ENCODE results near the gene PDE11A.

PDE11A gene

DNA sequence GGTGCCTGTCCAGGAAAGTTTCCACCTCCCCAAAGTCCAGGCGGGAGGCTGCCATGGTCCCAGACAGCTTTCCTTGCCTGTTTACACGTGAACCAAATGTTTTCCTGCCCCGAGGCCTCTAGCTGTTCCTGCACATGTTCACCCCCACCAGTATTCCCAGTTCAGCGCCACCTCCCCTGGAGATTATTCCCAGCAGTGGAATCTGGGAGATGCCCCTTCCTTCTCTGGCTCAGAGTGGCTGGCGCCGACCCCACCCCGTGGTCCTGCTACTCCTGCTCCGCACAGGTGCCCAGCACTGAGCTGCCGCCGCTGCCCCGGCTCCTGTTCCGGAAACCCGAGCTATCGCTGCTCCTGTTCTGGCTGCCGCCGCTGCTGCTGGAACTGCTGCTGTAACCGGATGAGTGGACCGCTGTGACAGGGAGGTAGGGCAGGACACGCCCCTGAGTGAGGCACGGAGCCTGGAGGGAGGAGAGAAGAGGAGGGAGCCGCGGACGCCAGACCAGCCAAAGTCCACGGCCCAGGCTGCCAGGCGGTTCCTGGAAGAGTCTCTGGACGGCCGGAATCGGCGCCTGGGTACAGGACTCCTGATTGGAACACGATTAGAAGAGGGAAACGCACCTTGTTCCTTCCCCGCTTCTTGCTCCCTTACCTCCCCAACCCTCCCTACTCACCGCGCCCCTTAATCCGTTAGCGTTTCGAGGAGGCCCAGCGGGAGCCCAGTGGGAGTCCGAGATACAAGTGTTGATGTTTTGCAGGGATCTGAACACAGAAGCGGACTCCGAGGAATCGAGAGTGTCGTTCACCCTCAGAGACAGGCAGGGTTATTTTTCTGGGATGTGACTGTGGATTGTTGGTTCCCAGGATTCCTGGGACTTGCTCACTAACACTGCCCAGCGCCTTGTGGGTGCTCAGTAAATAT is at the start of gene PDE11A:
TSS of gene PDE11A (minus strand) at position 395 of the 919 bp plus-strand sequence. CDS start at position 55, 340 bp downstream.
- peak; percentile 23 for DNase-seq (ENCODE audit: extremely low read depth, low read depth)
- TF ChIP-seq, protein P1, sequence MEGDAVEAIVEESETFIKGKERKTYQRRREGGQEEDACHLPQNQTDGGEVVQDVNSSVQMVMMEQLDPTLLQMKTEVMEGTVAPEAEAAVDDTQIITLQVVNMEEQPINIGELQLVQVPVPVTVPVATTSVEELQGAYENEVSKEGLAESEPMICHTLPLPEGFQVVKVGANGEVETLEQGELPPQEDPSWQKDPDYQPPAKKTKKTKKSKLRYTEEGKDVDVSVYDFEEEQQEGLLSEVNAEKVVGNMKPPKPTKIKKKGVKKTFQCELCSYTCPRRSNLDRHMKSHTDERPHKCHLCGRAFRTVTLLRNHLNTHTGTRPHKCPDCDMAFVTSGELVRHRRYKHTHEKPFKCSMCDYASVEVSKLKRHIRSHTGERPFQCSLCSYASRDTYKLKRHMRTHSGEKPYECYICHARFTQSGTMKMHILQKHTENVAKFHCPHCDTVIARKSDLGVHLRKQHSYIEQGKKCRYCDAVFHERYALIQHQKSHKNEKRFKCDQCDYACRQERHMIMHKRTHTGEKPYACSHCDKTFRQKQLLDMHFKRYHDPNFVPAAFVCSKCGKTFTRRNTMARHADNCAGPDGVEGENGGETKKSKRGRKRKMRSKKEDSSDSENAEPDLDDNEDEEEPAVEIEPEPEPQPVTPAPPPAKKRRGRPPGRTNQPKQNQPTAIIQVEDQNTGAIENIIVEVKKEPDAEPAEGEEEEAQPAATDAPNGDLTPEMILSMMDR (IDR thresholded peaks at IDR 0.05; ENCODE audit: low read depth, low read length), result no peak

DNA sequence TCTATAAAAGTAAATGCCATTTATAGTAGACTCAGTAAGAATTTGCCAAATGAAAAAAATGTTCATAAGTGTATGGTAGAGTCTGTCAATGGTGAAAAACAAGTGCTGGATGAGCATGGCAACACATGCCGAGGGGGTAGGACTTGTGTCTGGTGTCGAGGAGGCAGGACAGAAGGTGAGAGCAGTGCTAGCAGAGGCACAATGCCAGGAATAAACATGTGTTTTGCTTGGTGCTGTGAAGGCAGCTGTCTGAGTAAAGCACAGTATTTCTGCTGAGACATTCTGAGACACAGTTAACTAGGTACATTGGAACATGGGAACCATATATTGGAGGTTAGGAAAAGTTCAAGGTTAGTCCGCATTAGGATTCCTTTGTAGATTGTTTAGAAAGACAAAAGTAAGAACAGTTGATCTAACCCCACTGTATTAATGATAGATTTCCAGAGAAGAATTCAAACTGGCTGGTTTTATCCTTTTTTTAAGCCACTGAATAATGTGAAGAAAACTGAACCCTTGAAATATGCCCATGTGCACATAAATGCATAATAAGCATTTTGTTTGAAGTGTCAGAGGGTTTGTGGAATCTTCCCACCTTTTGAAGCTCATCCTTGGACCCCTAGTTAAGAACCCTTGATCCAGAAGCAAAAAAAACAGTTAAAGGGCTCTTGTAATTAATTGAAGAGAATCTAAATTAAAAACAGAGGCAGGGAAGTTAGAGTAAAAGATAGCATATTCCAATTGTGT is 46.8 kb upstream of the PDE11A start:
- no peak for DNase-seq (ENCODE audit: extremely low read depth, low read depth)
- TF ChIP-seq, protein P1 (IDR thresholded peaks at IDR 0.05; ENCODE audit: low read depth, low read length), result no peak

DNA sequence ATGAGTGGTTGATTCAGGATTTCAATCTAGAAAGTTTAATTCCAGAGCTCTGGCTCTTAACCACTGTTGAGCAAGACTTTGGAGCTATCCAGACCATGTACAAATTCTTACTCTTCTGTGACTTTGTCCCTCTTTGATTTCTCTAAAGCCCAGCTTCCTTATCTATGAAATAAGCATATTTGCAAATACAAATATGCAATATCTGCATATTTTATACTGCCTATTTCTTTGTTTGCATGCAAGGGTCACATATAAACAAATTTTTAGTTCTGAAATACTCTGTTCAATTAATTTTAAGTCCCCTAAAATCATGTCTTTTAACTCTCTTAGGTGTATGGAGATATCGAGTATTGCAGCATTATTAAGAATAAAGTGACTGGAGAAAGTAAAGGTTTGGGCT is 45.1 kb upstream of the PDE11A start:
- TF ChIP-seq, protein P1 (IDR thresholded peaks at IDR 0.05; ENCODE audit: low read depth, low read length), result no peak
- no peak for DNase-seq (ENCODE audit: extremely low read depth, low read depth)

GRCh38 chr2:178115271-178115670 is 42.7 kb upstream of the PDE11A start:
- no peak for DNase-seq (ENCODE audit: extremely low read depth, low read depth)
- TF ChIP-seq, protein P1 (IDR thresholded peaks at IDR 0.05; ENCODE audit: low read depth, low read length), result no peak

DNA sequence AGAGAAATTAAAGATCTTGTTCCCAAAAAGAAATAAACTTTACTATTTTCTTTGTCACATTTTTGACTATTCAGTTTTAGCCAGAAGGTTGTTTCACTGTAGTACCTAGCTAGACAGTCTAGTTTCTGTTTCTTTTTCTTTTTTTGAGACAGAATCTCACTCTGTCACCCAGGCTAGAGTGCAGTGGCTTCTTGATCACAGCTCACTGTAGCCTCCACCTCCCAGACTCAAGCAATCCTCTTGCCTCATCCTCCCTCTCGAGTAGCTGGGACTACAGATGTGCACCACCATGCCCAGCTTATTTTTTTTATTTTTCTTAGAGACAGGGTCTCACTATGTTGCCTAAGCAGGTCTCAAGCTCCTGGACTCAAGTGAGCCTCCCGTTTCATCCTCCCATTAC is 41.9 kb upstream of the PDE11A start:
- TF ChIP-seq, protein P1 (IDR thresholded peaks at IDR 0.05; ENCODE audit: low read depth, low read length), result no peak
- DNase-seq (ENCODE audit: extremely low read depth, low read depth), result no peak

DNA sequence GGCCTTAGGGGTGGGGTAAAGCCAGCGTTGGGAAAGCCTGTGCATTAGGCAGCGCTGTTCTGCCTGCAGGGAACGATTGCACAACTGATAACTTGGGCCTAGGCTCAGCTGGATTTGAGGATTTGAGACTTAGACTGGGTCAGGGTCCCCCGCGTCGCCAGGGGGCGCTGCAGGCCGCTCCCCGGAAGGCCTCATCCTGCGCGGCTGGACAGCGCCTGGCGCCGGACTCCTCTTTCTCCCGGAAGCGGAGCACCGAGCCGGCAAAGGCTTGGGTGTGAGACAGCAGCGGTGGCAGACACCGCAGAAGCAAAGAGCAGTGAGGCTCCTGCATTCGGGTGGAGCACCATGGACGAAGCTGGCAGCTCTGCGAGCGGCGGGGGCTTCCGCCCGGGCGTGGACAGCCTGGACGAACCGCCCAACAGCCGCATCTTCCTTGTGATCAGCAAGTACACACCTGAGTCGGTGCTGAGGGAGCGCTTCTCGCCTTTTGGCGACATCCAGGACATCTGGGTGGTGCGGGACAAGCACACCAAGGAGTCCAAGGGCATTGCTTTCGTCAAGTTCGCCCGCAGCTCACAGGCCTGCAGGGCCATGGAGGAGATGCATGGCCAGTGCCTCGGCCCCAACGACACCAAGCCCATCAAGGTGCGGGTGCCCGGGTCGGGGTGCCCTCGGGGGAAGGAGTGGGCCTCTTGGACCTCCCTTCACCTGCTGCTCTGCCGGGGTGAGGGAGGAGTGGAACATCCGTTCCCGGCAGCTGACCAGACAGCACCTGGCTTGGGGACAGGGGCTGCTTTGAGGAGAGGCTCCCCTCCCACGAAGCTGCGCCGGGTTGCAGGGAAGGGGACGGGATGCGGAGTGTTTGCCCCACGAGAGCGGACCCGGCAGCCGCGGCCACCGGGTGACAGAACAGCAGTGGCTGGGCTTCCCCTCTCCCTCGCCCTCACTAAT is 39.9 kb upstream of the PDE11A start, which contains the start of gene RBM45:
TSS of gene RBM45 (plus strand) at position 236 of the 951 bp plus-strand sequence. CDS start at position 346, 110 bp downstream.
- TF ChIP-seq, protein P1 (IDR thresholded peaks at IDR 0.05; ENCODE audit: low read depth, low read length), result peak; percentile 99
- DNase-seq (ENCODE audit: extremely low read depth, low read depth), result peak; percentile 87

Data from AG09319 (cell line).